Upper lobe of left lung (tissue), 6 donors: ENCODE results near the gene SEMA4D. TPM values are rescaled to one million over a fixed set of nuclear protein-coding genes. Genes with fewer than 3 reads are reported as not detected.
"Not testable (repeated sequence)": the region's sequence is repeated elsewhere in the genome, so short reads cannot be mapped to it uniquely, and the experiment has no call there.

Source experiments
- ATAC-seq, 2 donors: fragments of 200-7000 bp; cut with Tn5 transposase; one replicate each; pipeline ENCODE4 v1.9.1; 2022; ENCODE audit warnings: mild to moderate bottlenecking in 2 of 2, moderate library complexity in 2 of 2; ENCODE audit not compliant: low FRiP score in 2 of 2
- DNase-seq, 2 donors: peaks; one replicate each; pipeline ENCODE4 v3.0.0-alpha.2; 2019 to 2020
- H3K27ac ChIP-seq, 4 donors: fragments of 200-600 bp; sonication (generic); one replicate each; pipeline ENCODE4 v1.5.1; 2016 to 2019
- H3K27me3 ChIP-seq, 4 donors: fragments of 200-600 bp; sonication (generic); one replicate each; pipeline ENCODE4 v1.5.1; 2017 to 2019
- H3K36me3 ChIP-seq, 4 donors: fragments of 200-600 bp; sonication (generic); one replicate each; pipeline ENCODE4 v1.5.1; 2016 to 2019
- H3K4me1 ChIP-seq, 4 donors: fragments of 200-600 bp; sonication (generic); one replicate each; pipeline ENCODE4 v1.5.1; 2018 to 2019
- H3K4me3 ChIP-seq, 4 donors: fragments of 200-600 bp; sonication (generic); one replicate each; pipeline ENCODE4 v1.5.1; 2017 to 2019; ENCODE audit warnings: mild to moderate bottlenecking in 2 of 4, moderate library complexity in 1 of 4
- H3K9me3 ChIP-seq, 4 donors: fragments of 200-600 bp; sonication (generic); one replicate each; pipeline ENCODE4 v1.5.1; 2018 to 2019
- CTCF ChIP-seq, 6 experiments: fragments of 450-650 bp in 4 of 6; fragments of 200-600 bp in 2 of 6; sonication (generic) in 2 of 6; IDR thresholded peaks; one replicate each; pipeline ENCODE4 v1.5.1; 2016 to 2019; ENCODE audit warnings: antibody characterized with exemption in 6 of 6
- EP300 ChIP-seq, 4 donors: sonication (generic); formaldehyde crosslinking; IDR thresholded peaks; one replicate each; pipeline ENCODE4 v1.5.1; 2017; ENCODE audit warnings: antibody characterized with exemption in 4 of 4, control low read depth in 2 of 4
- POLR2A ChIP-seq, 4 donors: fragments of 450-650 bp; IDR thresholded peaks; one replicate each; pipeline ENCODE4 v1.5.1; 2016 to 2017; ENCODE audit warnings: antibody characterized with exemption in 4 of 4, mild to moderate bottlenecking in 2 of 4
- POLR2AphosphoS5 ChIP-seq, 2 donors: sonication (generic); formaldehyde crosslinking; IDR thresholded peaks; one replicate each; pipeline ENCODE4 v1.5.1; 2017; ENCODE audit warnings: antibody characterized with exemption in 2 of 2
- WGBS, 2 donors: methylation state at CpG; one replicate each; pipeline ENCODE4 v1.1.5; 2017 to 2018; 5-methylcytosine and 5-hydroxymethylcytosine counted together
- total RNA-seq, 6 donors: library from RNA; depleted of rRNA in 4 of 6; stranded (reverse); fragments of >200 nt in 4 of 6; gene quantifications; one replicate each; pipeline versions ENCODE4 v1.1.0 to v1.2.1, GENCODE V29; 2016 to 2021
- donor health status: DM: no; HTN: no; CAD: no; lungs with moderate emphysema.
- donor health status: DM: no; HTN: yes; CAD: no; lungs with severe emphysema.

Gene SEMA4D
- total RNA-seq, 6 donors from 2014 or later: 24.6 to 61.3 (median 41.8) TPM

- ATAC-seq: no peak
- Histone ChIP-seq H3K27me3 (no peaks in the 10 kb centered on the region), H3K27ac (no peak overlapping the region), H3K36me3 (peaks cover 44 to 100% (median 79%) of the 10 kb centered on the region in 4 donors), H3K4me3 (no peak overlapping the region), H3K4me1 (peaks cover 4 to 20% (median 10%) of the 10 kb centered on the region in 4 donors), H3K9me3 (no peaks in the 10 kb centered on the region)
- 95 to 96% methylated on average over 4 to 6 of the region's 6 CpGs for WGBS, 2 donors
- DNase-seq: no peak
- TF ChIP-seq EP300 (IDR thresholded peaks at IDR 0.05) (no peak), POLR2A (IDR thresholded peaks at IDR 0.05) (no peak), CTCF (IDR thresholded peaks at IDR 0.05) (no peak), POLR2AphosphoS5 (IDR thresholded peaks at IDR 0.05) (no peak)
These were observed 148.3 kb downstream of the SEMA4D start for GRCh38 chr9:89349607-89350006.

- Histone ChIP-seq H3K27me3 (no peaks in the 10 kb centered on the region), H3K27ac (no peak overlapping the region), H3K4me1 (peaks cover 4 to 14% (median 8%) of the 10 kb centered on the region in 4 donors), H3K9me3 (no peaks in the 10 kb centered on the region), H3K36me3 (peaks cover 38 to 100% (median 75%) of the 10 kb centered on the region in 4 donors), H3K4me3 (no peak overlapping the region)
- WGBS, 2 donors: 84 to 90% methylated on average over 5 of the region's 5 CpGs
- ATAC-seq: no peak
- TF ChIP-seq POLR2AphosphoS5 (IDR thresholded peaks at IDR 0.05): no peak
- TF ChIP-seq POLR2A (IDR thresholded peaks at IDR 0.05): no peak
- TF ChIP-seq EP300 (IDR thresholded peaks at IDR 0.05): no peak
- no peak for DNase-seq
These were observed 150.3 kb downstream of the SEMA4D start for GRCh38 chr9:89347651-89348050.

GRCh38 chr9:89346696-89347095 is 151.2 kb downstream of the SEMA4D start:
- Histone ChIP-seq H3K27ac (no peak overlapping the region), H3K4me1 (peaks cover 0 to 5% (median 2%) of the 10 kb centered on the region in 4 donors), H3K36me3 (peaks cover 41 to 100% (median 79%) of the 10 kb centered on the region in 4 donors), H3K9me3 (no peaks in the 10 kb centered on the region), H3K27me3 (no peaks in the 10 kb centered on the region), H3K4me3 (no peak overlapping the region)
- DNase-seq (no peak), ATAC-seq (no peak)
- WGBS, 2 donors: 83 to 84% methylated on average over 9 of the region's 9 CpGs
- TF ChIP-seq CTCF (IDR thresholded peaks at IDR 0.05) (no peak), POLR2A (IDR thresholded peaks at IDR 0.05) (no peak), POLR2AphosphoS5 (IDR thresholded peaks at IDR 0.05) (no peak), EP300 (IDR thresholded peaks at IDR 0.05) (no peak)

- no peak for ATAC-seq
- DNase-seq: no peak
- Histone ChIP-seq H3K4me1 (no peaks in the 10 kb centered on the region), H3K27me3 (no peaks in the 10 kb centered on the region), H3K36me3 (peaks cover 37 to 99% (median 76%) of the 10 kb centered on the region in 4 donors), H3K9me3 (no peaks in the 10 kb centered on the region), H3K27ac (no peak overlapping the region), H3K4me3 (no peak overlapping the region)
- TF ChIP-seq CTCF (IDR thresholded peaks at IDR 0.05) (no peak), EP300 (IDR thresholded peaks at IDR 0.05) (no peak), POLR2A (IDR thresholded peaks at IDR 0.05) (no peak), POLR2AphosphoS5 (IDR thresholded peaks at IDR 0.05) (no peak)
- 93 to 94% methylated on average over 5 of the region's 5 CpGs for WGBS, 2 donors
These were observed 152.4 kb downstream of the SEMA4D start for GRCh38 chr9:89345476-89345875.

- not testable (repeated sequence) for H3K27me3 ChIP-seq, H3K4me1 ChIP-seq, DNase-seq, ATAC-seq, H3K4me3 ChIP-seq, H3K9me3 ChIP-seq, H3K27ac ChIP-seq
- H3K36me3 ChIP-seq: peaks cover 31 to 99% (median 72%) of the 10 kb centered on the region in 4 donors
- 92 to 96% methylated on average over 7 of the region's 7 CpGs for WGBS, 2 donors
These were observed 154.1 kb downstream of the SEMA4D start for GRCh38 chr9:89343812-89344211.

GRCh38 chr9:89342948-89343347 is 155.0 kb downstream of the SEMA4D start:
- no peak for ATAC-seq
- Histone ChIP-seq H3K9me3 (no peaks in the 10 kb centered on the region), H3K4me3 (no peak overlapping the region), H3K4me1 (no peaks in the 10 kb centered on the region), H3K36me3 (peaks cover 22 to 99% (median 70%) of the 10 kb centered on the region in 4 donors), H3K27me3 (no peaks in the 10 kb centered on the region), H3K27ac (no peak overlapping the region)
- no peak for DNase-seq
- 97 to 100% methylated on average over 1 of the region's 1 CpG for WGBS, 2 donors
- no peak for TF ChIP-seq CTCF (IDR thresholded peaks at IDR 0.05)
- TF ChIP-seq POLR2A (IDR thresholded peaks at IDR 0.05): no peak
- no peak for TF ChIP-seq POLR2AphosphoS5 (IDR thresholded peaks at IDR 0.05)
- TF ChIP-seq EP300 (IDR thresholded peaks at IDR 0.05): no peak
